ENCODE results near the gene ANKMY1.

DNA sequence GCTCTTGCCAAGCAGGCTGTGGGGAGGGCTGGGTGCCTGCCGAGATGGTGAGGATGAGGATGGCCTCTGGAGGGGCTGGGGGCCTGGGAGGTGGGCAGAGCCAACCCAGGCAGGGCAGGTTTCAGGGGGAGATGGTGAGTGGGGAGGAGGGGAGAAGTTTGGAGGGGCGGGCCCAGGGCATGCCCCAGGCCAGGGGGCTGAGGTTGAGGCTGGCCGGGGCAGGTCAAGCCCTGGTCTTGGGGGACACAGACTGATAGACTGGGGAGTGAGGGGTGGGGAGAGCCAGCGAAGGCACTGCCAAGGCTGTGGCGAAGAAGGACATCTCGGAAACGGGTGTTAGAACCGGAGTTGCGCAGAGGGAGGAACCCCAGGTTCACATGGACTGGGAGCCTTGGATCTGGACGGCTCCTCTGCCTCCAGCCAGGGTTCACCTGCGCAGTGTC, 41.4 kb upstream of the ANKMY1 start:
- TF ChIP-seq, protein P1, sequence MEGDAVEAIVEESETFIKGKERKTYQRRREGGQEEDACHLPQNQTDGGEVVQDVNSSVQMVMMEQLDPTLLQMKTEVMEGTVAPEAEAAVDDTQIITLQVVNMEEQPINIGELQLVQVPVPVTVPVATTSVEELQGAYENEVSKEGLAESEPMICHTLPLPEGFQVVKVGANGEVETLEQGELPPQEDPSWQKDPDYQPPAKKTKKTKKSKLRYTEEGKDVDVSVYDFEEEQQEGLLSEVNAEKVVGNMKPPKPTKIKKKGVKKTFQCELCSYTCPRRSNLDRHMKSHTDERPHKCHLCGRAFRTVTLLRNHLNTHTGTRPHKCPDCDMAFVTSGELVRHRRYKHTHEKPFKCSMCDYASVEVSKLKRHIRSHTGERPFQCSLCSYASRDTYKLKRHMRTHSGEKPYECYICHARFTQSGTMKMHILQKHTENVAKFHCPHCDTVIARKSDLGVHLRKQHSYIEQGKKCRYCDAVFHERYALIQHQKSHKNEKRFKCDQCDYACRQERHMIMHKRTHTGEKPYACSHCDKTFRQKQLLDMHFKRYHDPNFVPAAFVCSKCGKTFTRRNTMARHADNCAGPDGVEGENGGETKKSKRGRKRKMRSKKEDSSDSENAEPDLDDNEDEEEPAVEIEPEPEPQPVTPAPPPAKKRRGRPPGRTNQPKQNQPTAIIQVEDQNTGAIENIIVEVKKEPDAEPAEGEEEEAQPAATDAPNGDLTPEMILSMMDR (conservative IDR thresholded peaks at IDR 0.05 in 1 of 2, IDR thresholded peaks at IDR 0.05 in 1 of 2; ENCODE audit: extremely low read depth in 1 of 2, insufficient read depth in 1 of 2, low read depth in 1 of 2, low read length in 2 of 2) = no peak
- TF ChIP-seq EZH2 (IDR thresholded peaks at IDR 0.05; ENCODE audit: borderline replicate concordance, low read length) = no peak

All from mammary epithelial cell (primary cell).